ENCODE results near the gene G2E3. TPM values are rescaled to one million over a fixed set of nuclear protein-coding genes. Genes with fewer than 3 reads are reported as not detected.

The G2E3 gene
- total and polyA plus RNA-seq, 2 of the 4 experiments (the other 2 are of a cell fraction) = 9.6 to 19.4 TPM

DNA sequence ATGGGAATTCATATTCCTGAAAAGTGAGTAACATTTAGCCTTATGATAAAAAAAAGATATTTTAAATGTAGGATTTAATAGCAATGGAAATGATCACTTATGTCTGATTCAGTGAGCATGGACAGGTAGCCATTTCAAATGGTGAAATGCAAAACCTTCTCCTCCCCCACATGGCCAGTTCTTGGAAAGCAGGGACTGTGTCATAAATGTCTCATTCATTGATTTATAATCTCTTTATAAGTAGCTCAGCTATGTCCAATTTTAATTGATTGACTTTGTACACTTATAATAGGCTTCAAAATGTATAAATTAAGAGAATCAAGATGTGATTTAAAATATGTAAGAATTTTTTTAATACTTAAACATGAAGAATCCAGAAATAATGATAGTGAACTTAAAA, 38.5 kb downstream of the G2E3 start:
- Histone ChIP-seq H2AK9ac (replicated peaks; ENCODE audit: low read depth, low read length, poor library complexity) (no peak overlapping the region), H3K79me1 (ENCODE audit: low read depth in 1 of 2, low read length in 2 of 2) (peaks cover 16 to 17% of the 10 kb centered on the region in 2 experiments), H3K4me1 (ENCODE audit: control insufficient read depth, insufficient read depth, low read length) (peaks cover 2% of the 10 kb centered on the region; the same call in 1 of the 2 replicates), H3K27me3 (ENCODE audit: control insufficient read depth, insufficient read depth, low read length) (no peaks in the 10 kb centered on the region), H4K20me1 (ENCODE audit: insufficient read depth, low read length) (no peaks in the 10 kb centered on the region), H3K56ac (ENCODE audit: extremely low read depth, insufficient read depth, low read length) (no peak overlapping the region), H3K14ac (replicated peaks; ENCODE audit: low read depth, low read length) (no peak overlapping the region), H2BK120ac (ENCODE audit: low read depth, low read length) (no peak overlapping the region), H4K5ac (ENCODE audit: low read depth, low read length) (no peak overlapping the region), H3K18ac (ENCODE audit: low read depth, low read length) (no peak overlapping the region), H3K4ac (ENCODE audit: low read depth, low read length) (no peak overlapping the region), H2BK15ac (ENCODE audit: low read depth, low read length) (no peak overlapping the region), H2BK5ac (ENCODE audit: low read depth, low read length, poor library complexity, severe bottlenecking) (no peak overlapping the region), H3K36me3 (ENCODE audit: control insufficient read depth, insufficient read depth, low read length) (peaks cover 17% of the 10 kb centered on the region), H4K8ac (ENCODE audit: low read depth in 2 of 2, low read length in 2 of 2) (no peak overlapping the region), H3K4me3 (ENCODE audit: insufficient read depth, low read depth, low read length) (no peak overlapping the region), H2AFZ (replicated peaks; ENCODE audit: low read length, poor library complexity) (no peak overlapping the region), H3K9me1 (ENCODE audit: insufficient read depth, low read length) (peaks cover 3% of the 10 kb centered on the region; the same call in 1 of the 2 replicates), H3K9ac (ENCODE audit: low read depth, low read length) (no peak overlapping the region), H2BK20ac (ENCODE audit: low read depth, low read length) (no peak overlapping the region), H4K91ac (ENCODE audit: insufficient read depth, low read depth, low read length) (no peak overlapping the region), H3K23ac (ENCODE audit: low read depth, low read length) (no peak overlapping the region), H3K4me2 (ENCODE audit: low read depth, low read length) (no peak overlapping the region), H3K27ac (ENCODE audit: insufficient read depth, low read length) (no peak overlapping the region), H3K9me3 (ENCODE audit: control insufficient read depth, insufficient read depth, low read length) (no peaks in the 10 kb centered on the region), H2AK5ac (ENCODE audit: low read depth, low read length) (no peak overlapping the region)
- CTCF ChIA-PET = no interaction called here
- ATAC-seq (ENCODE audit: low read depth) (no peak), DNase-seq (no peak)
- in situ Hi-C loops (cut with MboI; ENCODE audit: low sequenced_read_pairs) = no loop called here
- dilution Hi-C loops (cut with HindIII; ENCODE audit: low sequenced_read_pairs, unreplicated experiment) = no loop called here
- no TSS peak for BruUV-seq (replicated peaks)
- intact Hi-C loops (cut with micrococcal nuclease) = no loop called here
- POLR2A ChIA-PET (ENCODE audit: unreplicated experiment) = no interaction called here
- TF ChIP-seq MXI1 (IDR thresholded peaks at IDR 0.05; ENCODE audit: borderline replicate concordance, low read depth, low read length) (no peak), SMC3 (IDR thresholded peaks at IDR 0.05; ENCODE audit: low read depth, low read length) (no peak), MAFK (IDR thresholded peaks at IDR 0.05; ENCODE audit: low read depth, low read length) (no peak)
- TF ChIP-seq, protein P1, sequence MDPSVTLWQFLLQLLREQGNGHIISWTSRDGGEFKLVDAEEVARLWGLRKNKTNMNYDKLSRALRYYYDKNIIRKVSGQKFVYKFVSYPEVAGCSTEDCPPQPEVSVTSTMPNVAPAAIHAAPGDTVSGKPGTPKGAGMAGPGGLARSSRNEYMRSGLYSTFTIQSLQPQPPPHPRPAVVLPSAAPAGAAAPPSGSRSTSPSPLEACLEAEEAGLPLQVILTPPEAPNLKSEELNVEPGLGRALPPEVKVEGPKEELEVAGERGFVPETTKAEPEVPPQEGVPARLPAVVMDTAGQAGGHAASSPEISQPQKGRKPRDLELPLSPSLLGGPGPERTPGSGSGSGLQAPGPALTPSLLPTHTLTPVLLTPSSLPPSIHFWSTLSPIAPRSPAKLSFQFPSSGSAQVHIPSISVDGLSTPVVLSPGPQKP (IDR thresholded peaks at IDR 0.05; ENCODE audit: borderline replicate concordance, low read depth, low read length) = no peak

Data from IMR-90 (cell line).